Activated T-cell treated with anti-CD3 and anti-CD28 coated beads for 24 hours (primary cell): Measurements from ENCODE around the gene TPM4.
"Not testable (repeated sequence)": the region's sequence is repeated elsewhere in the genome, so short reads cannot be mapped to it uniquely, and the experiment has no call there.

Experiments used
- DNase-seq: peaks from one replicate; pipeline ENCODE4 v3.0.0-alpha.2; 2020; ENCODE audit warnings: low read depth

The TPM4 gene

DNA sequence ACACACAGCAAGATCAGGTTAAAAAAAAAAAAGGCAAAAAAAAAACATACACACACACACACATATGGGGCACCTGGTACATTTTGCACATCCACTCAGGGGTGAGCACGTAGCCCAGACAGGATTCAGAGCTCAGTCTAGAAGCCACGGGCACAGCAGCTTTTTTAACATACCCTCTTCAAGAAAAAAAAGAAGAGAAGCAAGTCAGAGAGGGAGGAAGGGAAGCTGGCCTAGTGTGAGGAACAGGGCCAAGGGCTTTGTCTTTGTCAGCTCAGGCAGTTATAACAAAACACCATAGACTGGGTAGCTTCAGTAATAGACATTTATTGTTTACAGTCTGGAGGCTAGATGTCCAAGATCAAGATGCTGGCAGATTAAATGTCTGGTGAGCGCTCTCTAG lies 2.3 kb upstream of the TPM4 start:
- DNase-seq: no peak

DNA sequence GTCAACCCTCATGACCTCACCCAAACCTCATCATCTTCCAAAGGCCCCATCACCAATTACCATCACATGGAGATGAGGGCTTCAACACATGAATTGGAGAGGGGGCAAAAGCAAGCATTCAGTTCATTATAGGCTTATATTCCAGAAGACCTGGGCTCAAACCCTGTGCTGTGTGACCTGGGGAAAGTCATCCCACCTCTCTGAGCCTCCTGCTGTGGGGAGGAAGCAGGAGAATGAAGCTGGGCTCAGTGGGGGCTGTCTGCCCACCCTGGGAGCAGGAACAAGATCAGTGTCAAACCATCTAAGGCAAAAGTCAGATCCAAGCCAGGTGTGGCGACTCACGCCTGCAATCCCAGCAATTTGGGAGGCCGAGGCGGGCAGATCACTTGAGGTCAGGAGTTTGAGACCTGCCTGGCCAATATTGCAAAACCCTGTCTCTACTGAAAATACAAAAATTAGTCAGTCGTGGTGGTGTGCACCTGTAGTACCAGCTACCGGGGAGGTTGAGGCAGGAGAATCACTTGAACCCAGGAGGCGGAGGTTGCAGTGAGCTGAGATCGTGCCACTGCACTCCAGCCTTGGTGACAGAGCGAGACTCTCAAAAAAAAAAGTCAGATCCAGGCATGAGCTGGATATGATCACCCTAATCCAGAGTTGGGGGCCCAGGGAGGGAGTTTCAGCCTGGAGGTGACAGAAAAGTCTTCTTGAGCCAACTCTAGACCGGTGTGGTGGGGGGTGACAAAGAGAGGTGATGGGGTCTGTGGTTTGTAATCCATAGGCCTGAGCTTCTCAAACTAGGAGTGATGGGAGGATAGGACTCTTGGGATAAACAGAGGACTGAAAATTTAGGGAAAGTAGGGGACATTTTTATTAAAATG lies 1.6 kb upstream of the TPM4 start:
- no peak for DNase-seq

DNA sequence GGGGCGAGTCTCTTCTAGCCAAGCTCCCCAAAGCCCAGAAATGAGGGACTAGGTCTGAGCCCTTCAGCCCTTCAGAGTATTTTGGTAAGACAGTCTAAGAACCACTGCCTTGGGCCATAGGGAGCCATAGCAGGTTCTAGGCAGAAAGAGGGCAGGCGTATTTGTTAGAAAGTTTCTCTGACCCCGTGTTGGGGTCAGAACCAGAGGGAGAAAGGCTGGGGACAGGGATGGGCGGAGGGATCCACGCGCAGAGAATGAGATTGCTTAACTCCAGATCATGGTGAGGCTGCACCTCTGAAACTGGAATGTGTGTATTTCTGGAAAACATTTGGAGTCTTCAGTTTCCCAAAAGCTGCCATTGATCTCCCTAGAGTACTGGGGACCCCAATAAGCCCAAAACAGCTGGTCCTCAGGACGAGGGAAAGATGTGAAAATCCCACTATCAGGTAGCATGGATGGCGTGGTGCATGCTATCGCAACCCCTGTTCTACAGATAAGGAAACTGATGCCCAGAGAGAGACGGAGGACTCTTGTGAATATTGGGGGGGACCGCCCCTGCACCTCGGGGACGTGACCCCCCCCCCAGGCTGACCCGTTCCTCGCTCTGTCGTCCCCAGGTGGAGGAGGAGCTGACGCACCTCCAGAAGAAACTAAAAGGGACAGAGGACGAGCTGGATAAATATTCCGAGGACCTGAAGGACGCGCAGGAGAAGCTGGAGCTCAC lies 703 bp upstream of the TPM4 start:
- DNase-seq: no peak

DNA sequence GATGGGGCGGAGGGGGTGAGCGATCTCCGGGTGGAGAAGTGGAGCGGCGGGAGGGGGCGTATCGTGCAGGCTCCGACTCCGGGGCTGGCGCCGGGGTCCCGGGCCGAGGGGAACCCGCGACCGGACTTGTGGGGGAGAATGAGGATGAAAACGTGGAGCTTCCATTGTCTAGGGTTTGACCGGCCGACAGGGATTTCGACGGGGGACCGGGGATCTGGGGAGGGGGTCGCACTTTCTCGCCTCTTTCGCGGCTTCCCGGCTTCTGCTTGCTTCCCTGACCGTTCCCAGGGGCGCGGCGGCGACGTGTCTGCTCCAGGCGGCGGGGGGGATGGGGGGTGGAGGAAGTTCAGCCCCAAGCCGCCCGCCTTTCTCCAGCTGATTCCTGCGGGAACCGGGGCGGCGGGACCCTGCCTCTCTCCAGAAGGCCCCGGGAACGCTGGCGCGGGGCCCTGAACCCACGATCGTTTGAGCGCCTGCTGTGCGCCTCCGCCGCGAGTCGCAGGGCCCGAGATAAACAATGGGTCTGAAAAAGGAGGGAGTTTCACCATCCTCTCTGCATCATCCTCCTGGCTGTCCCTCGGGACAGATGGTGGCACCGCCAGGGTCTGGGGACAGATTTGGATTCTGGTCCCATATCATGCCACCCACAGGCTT lies 790 bp downstream of the TPM4 start:
- DNase-seq: peak; percentile 26

DNA sequence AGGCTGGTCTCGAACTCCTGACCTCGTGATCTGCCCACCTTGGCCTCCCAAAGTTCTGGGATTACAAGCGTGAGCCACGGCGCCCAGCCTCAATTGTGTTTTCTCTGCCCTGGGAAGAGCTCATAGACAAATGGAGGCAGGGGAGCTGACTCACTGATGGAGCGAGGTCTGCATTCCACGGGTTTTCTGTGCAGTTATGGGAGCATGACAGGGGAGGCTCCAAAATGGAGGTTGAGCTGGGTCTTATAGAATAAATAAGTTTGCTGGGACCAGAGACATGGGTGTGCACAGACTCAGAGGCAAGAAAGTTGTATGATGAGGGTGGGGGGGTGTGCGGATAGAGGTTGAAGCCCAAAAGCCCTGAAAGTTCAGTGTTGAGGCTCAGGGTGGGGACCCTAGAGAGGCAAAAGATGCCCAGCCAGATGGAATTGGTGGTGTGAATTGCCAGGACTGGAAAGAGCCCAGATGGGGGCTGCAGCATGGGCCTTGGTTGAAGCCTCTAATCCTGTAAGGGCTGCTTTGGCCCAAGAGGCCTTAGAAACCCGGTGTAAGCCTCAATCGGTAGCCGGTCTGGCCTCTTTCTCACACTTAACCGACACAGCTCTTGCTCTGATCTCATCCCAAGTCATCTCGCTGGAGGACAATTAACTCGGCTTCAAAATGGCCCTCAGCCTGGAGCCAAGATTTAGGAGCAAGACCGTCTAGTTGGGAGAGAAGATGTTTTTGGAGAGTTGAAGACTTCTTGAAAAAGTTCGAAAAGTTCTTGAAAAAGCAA lies 1.9 kb downstream of the TPM4 start:
- no peak for DNase-seq

DNA sequence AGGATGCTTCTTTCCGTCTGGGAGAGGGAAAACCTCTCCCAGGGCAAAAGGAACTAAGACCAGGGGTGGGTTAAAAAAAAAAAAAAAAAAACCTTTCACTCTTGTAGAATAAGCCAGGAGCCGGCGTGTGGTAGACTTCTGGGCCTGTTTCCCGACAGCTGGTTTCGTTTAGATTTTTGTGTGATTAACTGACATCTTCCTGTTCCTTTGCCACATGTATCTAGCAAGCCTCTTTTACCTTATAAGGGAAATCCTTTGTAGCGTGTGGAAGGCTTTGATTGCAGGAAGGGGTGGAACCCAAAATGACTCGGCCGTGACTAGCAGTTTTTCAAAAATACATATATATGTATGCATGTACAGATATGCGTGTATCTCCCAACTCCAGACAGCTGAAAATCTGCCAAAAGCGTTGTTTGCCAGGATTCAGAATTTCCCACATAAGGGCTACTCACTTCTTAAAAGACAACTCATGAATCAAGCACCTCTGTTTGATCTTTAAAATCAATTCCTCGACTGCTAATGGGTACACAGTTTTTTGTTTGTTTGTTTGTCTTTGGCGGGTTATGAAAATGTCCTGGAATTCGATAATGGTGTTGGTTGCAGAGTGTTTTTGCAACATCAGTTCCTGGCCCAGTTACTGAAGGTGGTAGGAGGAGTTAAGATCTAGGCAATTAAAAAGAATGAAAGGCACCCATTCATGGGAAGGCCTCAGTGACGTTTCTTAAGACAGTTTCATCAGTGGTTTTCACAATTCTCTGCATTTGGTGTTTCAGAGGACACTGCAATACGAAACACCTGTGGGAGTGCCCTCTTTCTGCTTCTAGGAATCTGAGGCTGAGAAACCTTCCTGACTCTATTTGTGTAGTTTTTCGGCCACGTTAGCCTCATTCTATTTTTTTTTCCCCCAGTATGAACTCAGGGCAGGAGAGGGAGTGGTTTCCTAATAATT lies 2.7 kb downstream of the TPM4 start:
- DNase-seq: peak; percentile 56

DNA sequence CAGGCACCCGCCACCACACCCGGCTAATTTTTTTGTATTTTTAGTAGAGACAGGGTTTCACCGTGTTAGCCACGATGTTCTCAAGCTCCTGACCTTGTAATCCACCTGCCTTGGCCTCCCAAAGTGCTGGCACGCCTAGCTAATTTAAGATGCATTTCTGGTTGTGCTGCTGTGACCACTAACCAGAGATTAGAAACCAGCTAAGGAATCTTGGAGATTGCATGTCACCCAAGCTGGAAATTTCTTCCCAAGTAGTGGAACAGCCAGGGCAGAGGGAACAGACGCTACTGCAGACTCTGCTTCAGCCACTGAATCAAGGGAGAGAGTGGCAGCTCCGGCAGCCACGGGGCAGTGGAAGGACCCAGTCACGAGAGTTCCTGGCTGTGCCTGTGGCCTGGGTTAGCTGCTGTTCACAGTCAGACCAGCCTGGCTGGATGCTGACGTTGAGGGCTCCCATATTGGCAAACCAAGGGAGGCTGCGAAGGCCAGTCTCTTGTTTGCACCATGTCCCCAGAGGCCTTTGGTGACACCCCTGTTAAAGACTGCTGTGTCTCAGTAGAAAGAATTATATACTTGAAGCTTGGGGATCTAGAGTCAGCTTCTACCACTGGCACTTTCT lies 7.9 kb downstream of the TPM4 start:
- DNase-seq: no peak

DNA sequence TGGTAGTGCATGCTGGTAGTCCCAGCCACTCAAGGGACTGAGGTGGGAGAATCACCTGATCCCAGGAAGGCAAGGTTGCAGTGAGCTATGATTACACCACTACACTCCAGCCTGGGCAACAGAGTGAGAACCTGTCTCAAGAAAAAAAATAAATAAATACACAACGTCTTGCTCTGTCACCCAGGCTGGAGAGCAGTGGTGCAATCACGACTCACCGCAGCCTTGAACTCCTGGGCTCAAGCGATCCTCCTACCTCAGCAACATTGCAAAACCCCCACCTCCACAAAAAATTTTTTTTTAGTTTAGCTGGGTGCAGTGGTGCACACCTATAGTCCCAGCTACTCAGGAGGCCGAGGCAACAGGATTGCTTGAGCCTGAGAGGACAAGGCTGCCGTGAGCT lies 8.8 kb downstream of the TPM4 start:
- no peak for DNase-seq

DNA sequence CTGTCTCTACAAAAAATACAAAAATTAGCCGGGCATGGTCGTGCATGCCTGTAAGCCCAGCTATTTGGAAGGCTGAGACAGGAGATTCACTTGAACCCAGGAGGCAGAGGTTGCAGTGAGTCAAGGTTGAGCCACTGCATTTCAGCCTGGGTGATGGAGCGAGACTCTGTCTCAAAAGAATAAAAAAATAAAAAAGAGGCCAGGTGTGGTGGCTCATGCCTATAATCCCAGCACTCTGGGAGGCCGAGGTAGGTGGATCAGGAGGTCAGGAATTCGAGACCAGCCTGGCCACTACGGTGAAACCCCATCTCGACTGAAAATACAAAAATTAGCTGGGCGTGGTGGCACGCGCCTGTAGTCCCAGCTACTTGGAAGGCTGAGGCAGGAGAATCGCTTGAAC lies 11.1 kb downstream of the TPM4 start:
- not testable (repeated sequence) for DNase-seq

DNA sequence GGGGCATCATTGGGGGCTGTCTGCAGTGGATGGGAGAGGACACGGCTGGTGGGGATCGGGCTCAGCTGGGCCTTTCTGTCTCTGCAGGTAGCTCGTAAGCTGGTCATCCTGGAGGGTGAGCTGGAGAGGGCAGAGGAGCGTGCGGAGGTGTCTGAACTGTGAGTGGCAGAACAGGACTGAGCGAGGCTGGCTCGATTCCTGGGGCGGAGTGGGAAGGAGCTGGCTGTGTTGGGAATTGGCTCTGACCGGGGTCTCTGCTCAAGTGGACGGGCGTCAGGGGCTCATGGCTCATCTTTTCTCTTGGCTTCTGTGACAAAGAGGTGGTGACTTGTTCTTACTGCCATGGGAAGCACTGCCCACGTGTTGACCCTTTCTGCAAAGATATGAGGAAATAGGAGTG lies 11.6 kb downstream of the TPM4 start:
- no peak for DNase-seq

DNA sequence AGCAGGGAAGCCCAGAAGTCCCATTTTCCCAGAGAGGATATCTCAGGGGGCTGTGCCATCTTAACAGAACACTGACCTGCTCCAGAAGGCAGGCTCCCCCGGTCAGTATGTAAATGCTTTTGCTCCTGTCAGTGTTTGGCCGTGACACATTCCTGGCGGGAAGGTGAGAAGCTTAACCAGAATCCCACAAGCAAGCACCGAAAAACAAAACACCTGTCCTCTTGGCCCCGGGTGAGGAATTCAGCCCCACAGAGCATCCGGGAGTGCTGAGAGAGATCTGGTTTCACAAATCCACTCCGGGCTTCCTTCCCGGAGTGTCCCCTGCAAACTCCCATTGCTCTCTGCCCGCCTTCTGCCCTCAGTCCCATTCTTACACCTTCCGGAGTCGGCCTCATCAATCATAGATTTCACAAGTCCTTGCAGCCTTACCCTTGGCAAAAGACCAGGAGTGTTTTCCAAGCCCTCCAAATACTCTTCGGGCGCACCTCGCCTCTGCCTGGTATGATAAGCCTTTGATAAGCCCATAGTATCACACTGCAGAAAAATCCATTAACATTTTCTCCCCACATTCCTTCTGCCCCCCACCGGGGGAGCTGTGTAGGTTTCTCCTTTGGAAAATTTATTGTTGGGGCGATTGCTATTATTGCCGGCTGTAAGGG lies 12.2 kb downstream of the TPM4 start:
- no peak for DNase-seq

DNA sequence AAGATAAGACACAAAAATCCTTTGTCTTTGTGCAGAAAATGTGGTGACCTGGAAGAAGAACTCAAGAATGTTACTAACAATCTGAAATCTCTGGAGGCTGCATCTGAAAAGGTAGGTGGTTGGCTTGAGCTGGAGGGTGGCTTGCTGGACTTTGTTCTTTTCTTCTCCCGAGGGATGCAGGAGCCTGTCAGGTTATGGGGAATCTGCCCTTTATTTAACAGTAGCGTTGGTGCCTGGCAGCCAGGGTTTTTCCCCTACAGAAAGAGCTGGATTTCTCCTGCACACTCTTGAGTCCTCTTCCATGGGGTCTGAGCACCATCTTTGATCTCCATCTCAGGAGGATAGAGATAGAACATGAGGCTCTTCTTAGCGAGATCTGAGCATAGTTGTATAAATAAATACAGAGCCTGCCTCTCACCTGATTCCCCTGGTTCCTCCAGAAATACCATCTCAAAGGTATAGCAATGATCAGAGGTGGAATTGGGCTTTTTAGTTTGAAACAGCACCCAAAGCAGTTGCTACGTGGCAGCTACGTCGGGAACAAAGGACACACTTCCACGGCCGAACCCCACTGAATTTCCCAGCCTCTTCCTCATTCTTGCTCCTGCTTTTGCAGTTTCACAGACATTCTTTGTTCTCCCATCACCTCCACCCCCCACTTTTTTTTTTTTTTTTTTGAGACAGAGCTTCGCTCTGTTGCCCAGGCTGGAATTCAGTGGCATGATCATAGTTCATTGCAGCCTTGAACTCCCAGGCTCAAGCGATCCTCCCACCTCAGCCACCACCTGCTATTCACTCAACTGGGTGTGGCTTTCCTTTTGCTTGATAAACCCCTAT lies 12.9 kb downstream of the TPM4 start:
- DNase-seq: no peak

DNA sequence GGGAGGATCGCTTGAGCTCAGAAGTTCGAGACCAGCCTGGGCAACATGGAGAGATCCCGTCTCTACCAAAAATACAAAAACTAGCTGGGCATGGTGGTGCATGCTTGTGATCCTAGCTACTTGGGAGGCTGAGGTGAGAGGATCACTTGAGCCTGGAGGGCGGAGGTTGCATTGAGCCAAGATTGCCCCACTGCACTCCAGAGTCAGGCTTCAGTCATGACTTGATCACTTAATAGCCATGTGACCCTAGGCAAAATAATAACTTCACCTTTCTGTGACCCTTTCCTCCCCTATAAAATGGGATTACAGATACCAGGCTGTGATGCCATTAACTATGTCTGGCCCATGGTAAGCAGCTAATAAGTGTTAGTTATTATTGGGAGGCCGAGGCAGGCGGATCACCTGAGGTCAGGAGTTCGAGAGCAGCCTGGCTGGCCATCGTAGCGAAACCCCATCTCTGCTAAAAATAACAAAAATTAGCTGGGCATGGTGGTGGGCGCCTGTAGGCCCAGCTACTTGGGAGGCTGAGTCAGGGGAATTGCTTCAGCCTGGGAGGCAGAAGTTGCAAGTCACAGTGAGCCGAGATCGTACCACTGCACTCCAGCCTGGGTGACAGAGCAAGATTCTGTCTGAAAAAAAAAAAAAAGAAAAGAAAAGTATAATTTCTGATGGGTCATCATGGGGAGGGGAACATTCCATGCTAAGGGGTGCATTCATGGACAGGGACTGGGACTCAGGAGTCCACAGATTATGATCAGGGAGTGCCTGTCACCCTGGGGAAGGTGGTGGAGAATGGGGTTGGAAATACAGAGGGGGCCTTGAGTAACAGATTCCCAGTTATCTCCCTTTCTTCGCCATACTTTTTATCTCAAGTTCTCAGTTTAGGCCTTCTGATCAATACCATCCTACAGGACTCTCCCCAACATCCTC lies 15.5 kb downstream of the TPM4 start:
- DNase-seq: no peak

DNA sequence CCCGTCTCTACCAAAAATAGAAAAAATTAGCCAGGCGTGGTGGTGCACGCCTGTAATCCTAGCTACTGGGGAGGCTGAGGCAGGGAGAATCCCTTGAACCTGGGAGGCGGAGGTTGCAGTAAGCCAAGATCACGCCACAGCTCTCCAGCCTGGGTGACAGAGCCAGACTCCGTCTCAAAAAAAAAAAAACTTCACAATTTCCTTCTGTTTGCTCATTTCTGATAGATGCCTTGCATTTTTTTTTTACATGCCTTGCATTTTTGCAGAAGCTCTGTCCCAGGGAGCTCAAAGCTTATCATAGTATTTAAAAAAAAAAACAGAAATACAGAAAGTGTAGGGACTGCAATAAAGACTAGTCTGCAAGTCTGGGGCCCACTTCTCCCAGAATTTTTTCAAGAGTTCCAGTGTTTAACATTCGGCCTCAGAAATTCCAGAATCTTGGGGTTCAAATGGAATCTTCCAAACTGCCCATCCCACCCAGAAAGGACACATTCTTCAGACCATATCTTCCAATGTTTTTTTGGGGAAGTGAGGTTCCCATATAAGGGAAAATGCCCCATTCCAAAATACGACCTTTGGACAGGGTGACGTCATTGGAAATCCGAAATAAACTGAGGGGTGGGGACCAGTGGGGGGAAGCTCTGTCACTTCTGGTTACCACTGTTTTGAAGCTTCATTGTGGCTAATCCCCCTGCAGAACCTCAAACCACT lies 18.2 kb downstream of the TPM4 start:
- DNase-seq: no peak

DNA sequence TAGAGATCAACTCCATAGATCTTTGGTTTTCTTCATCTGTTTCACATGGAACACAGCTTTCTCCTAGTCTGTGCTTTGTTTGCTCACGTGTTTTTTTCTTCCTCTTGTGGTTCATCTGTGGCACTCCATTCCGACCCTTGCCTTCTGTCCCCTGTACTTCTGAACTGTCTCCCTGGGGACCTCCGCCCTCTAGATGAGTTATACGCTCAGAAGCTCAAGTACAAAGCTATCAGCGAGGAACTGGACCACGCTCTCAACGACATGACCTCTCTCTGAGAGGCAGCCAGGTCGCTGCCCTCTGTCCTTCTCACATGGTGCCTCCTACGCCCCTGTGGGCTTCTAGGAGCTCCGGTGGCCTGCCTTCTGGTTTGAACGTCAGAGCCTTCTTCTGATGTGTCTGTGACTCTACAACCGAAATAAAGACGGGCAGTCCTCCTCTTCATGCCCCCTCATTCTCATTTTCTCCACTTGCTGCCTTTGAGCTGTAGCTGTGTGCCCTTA lies 18.8 kb downstream of the TPM4 start:
- no peak for DNase-seq

DNA sequence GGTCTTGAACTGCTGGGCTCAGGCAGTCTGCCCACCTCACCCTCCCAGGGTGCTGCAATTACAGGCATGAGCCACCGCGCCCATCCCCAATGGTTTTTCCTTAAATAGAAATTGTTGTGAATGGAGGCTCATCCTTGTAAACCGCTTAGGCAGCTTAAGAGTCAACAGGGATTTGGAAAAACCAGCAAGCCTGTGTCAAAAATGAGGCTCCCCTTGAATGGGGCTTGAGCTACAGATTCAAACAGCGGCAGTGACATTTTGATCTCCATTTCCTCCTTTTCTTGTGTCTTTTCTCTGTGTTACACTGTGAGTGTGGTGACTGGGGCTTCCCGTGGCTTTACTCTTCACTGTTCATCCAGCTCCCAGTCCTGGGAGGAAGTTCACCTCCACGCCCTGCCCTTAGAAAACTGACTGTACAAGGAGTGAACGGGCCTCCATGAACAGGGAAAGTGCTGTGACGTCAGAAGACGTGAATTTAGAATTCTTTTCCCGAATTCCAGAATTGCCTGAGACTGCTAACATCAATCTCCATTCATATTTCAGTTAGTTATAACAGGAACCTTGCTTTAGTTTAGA lies 20.1 kb downstream of the TPM4 start:
- DNase-seq: no peak

DNA sequence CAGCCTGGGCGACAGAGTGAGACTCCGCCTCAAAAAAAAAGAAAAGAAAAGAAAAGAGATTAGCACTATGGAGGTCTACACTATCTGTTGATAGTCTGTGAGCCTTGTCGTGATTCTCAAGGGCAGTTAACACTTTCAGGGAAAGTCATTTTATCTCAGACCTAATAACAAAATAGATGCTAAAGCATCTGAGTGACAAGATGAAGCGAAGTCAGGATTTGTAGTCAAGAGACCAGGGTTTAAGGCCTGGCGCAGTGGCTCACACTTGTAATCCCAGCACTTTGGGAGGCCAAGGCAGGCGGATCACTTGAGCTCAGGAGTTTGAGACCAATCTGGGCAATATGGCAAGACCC lies 22.1 kb downstream of the TPM4 start:
- no peak for DNase-seq
